Activated naive CD4-positive, alpha-beta T cell treated with anti-CD3 and anti-CD28 coated beads, Interleukin-2, amount 50 U/mL, for 24 hours (primary cell): ENCODE measurements around the gene PARD3B.

Experiments used
- H3K27ac Mint-ChIP-seq: one replicate; pipeline ENCODE4 v1.8.0; 2021; ENCODE audit warnings: mild to moderate bottlenecking, mixed read lengths
- H3K27me3 Mint-ChIP-seq: one replicate; pipeline ENCODE4 v1.8.0; 2021; ENCODE audit warnings: mixed read lengths
- H3K36me3 Mint-ChIP-seq: one replicate; pipeline ENCODE4 v1.8.0; 2021; ENCODE audit warnings: mixed read lengths
- H3K4me1 Mint-ChIP-seq: one replicate; pipeline ENCODE4 v1.8.0; 2021; ENCODE audit warnings: mixed read lengths
- H3K4me3 Mint-ChIP-seq: one replicate; pipeline ENCODE4 v1.8.0; 2021; ENCODE audit warnings: mild to moderate bottlenecking, mixed read lengths
- H3K9me3 Mint-ChIP-seq: one replicate; pipeline ENCODE4 v1.8.0; 2021; ENCODE audit warnings: mixed read lengths

Gene PARD3B

GRCh38 chr2:205511221-205511620 lies 965.9 kb downstream of the PARD3B start:
- Mint-ChIP-seq H3K9me3 (no peaks in the 10 kb centered on the region), H3K27ac (no peak overlapping the region), H3K36me3 (no peaks in the 10 kb centered on the region), H3K27me3 (no peaks in the 10 kb centered on the region), H3K4me3 (no peak overlapping the region), H3K4me1 (no peaks in the 10 kb centered on the region)

GRCh38 chr2:205511641-205512040 lies 966.4 kb downstream of the PARD3B start:
- Mint-ChIP-seq H3K4me3 (no peak overlapping the region), H3K36me3 (no peaks in the 10 kb centered on the region), H3K4me1 (no peaks in the 10 kb centered on the region), H3K27me3 (no peaks in the 10 kb centered on the region), H3K9me3 (no peaks in the 10 kb centered on the region), H3K27ac (no peak overlapping the region)

DNA sequence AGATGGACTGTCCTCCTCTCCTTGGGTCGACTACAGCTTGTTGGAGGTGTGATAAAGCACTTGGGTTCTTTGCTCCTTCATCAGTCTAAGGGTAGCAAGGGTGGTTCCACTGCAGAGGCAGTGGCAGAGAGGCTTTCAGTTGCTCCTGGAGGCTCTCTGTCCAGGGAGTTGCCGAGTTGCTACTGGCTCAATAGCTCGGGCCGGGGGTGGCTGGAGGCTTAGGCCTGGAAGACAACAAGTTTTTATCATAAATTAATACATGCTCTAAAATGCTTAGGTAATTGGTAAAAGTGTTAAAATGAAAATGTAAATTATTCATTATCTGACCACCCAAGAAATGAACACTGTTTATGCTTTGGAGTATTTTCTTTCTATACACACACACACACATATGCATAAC lies 975.0 kb downstream of the PARD3B start:
- Mint-ChIP-seq H3K9me3 (peaks cover 6% of the 10 kb centered on the region), H3K4me3 (no peak overlapping the region), H3K27ac (no peak overlapping the region), H3K27me3 (no peaks in the 10 kb centered on the region), H3K36me3 (peaks cover 4% of the 10 kb centered on the region), H3K4me1 (no peaks in the 10 kb centered on the region)

GRCh38 chr2:205524656-205525055 lies 979.4 kb downstream of the PARD3B start:
- Mint-ChIP-seq H3K9me3 (no peaks in the 10 kb centered on the region), H3K4me3 (no peak overlapping the region), H3K27me3 (no peaks in the 10 kb centered on the region), H3K4me1 (peaks cover 7% of the 10 kb centered on the region), H3K27ac (no peak overlapping the region), H3K36me3 (no peaks in the 10 kb centered on the region)

GRCh38 chr2:205527801-205528200 lies 982.5 kb downstream of the PARD3B start:
- Mint-ChIP-seq H3K4me1 (peaks cover 7% of the 10 kb centered on the region), H3K27ac (no peak overlapping the region), H3K36me3 (no peaks in the 10 kb centered on the region), H3K4me3 (no peak overlapping the region), H3K9me3 (no peaks in the 10 kb centered on the region), H3K27me3 (no peaks in the 10 kb centered on the region)

DNA sequence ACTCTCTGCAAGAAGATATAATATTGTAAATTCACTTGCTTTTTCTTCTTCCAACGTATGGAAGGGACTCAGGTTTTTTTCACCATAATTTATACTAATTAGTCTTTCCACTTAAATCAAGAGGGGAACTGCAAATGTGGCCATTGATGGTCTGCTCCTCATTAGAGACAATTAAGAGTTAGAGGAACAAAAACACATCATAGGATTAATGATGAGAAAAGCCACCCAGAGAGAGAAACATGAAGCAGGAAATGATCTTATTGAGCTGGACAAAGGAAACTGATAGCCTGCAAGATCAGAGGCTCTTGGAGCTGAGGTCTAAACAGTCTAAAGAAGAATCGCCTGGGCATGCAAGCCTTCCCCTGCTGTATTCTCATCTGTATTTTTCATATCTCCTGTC lies 985.8 kb downstream of the PARD3B start:
- Mint-ChIP-seq H3K27me3 (no peaks in the 10 kb centered on the region), H3K9me3 (no peaks in the 10 kb centered on the region), H3K4me1 (peaks cover 7% of the 10 kb centered on the region), H3K36me3 (no peaks in the 10 kb centered on the region), H3K27ac (no peak overlapping the region), H3K4me3 (no peak overlapping the region)

GRCh38 chr2:205531489-205532148 lies 986.3 kb downstream of the PARD3B start:
- no peak overlapping the region for H3K27ac Mint-ChIP-seq
- H3K4me3 Mint-ChIP-seq, result no peak overlapping the region
- H3K4me1 Mint-ChIP-seq, result peaks cover 7% of the 10 kb centered on the region
- H3K27me3 Mint-ChIP-seq, result no peaks in the 10 kb centered on the region
- no peaks in the 10 kb centered on the region for H3K9me3 Mint-ChIP-seq
- H3K36me3 Mint-ChIP-seq, result no peaks in the 10 kb centered on the region

GRCh38 chr2:205535001-205535400 lies 989.7 kb downstream of the PARD3B start:
- no peaks in the 10 kb centered on the region for H3K27me3 Mint-ChIP-seq
- H3K27ac Mint-ChIP-seq, result no peak overlapping the region
- H3K36me3 Mint-ChIP-seq, result no peaks in the 10 kb centered on the region
- no peaks in the 10 kb centered on the region for H3K9me3 Mint-ChIP-seq
- H3K4me1 Mint-ChIP-seq, result peaks cover 10% of the 10 kb centered on the region
- H3K4me3 Mint-ChIP-seq, result no peak overlapping the region

GRCh38 chr2:205539603-205540002 lies 994.3 kb downstream of the PARD3B start:
- Mint-ChIP-seq H3K36me3 (no peaks in the 10 kb centered on the region), H3K9me3 (no peaks in the 10 kb centered on the region), H3K27ac (no peak overlapping the region), H3K27me3 (no peaks in the 10 kb centered on the region), H3K4me1 (peaks cover 29% of the 10 kb centered on the region), H3K4me3 (peak overlapping the region; percentile 37)

- Mint-ChIP-seq H3K27ac (no peak overlapping the region), H3K4me3 (peak overlapping the region; percentile 37), H3K9me3 (no peaks in the 10 kb centered on the region), H3K27me3 (no peaks in the 10 kb centered on the region), H3K4me1 (peaks cover 29% of the 10 kb centered on the region), H3K36me3 (no peaks in the 10 kb centered on the region)
Measured at GRCh38 chr2:205540036-205540435, 994.8 kb downstream of the PARD3B start.

- Mint-ChIP-seq H3K36me3 (no peaks in the 10 kb centered on the region), H3K27ac (no peak overlapping the region), H3K4me1 (peaks cover 38% of the 10 kb centered on the region), H3K27me3 (no peaks in the 10 kb centered on the region), H3K9me3 (no peaks in the 10 kb centered on the region), H3K4me3 (no peak overlapping the region)
Measured at GRCh38 chr2:205543262-205543843, 998.1 kb downstream of the PARD3B start.

GRCh38 chr2:205543937-205544702 lies 998.8 kb downstream of the PARD3B start:
- no peaks in the 10 kb centered on the region for H3K9me3 Mint-ChIP-seq
- H3K27me3 Mint-ChIP-seq, result no peaks in the 10 kb centered on the region
- no peak overlapping the region for H3K4me3 Mint-ChIP-seq
- H3K36me3 Mint-ChIP-seq, result no peaks in the 10 kb centered on the region
- H3K4me1 Mint-ChIP-seq, result peaks cover 36% of the 10 kb centered on the region
- H3K27ac Mint-ChIP-seq, result no peak overlapping the region

DNA sequence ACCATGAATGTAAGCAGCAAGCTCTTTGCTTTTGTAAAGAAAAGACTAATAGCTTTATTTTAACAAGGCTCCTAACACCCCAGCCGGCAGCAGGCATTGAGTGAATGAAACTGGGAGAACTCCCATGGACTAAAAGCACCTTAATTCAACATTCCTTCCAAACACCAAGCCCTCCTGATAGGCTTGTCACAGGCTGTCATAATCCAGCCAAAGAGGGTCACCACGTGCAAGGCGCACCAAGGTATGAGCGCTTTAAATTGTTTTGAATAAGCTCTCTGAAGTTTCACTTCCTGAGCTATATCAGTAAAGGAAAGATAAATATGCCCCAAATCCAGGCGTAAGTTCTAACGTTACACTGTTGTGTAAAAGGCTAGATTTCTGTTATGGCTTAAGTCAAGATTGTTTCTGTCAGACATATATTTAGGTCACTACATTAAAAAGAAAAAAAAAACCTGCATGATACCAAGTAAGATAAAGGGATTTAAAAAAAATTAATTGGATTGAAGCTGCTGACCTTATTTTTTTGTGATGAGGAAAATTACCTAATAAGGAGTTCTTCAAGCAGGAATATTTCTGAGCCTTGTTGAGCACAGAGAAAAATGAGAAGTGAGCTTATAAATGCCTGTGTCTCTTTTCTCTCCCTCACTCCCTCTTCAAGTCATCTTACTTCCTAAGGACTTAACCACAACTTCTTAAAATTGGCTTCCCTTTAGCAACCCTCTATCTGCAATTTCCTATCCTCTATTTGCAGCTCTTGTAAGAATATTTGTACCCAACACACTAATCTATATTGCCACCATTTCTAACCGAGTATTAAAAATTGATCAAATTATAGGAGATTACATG lies 1000.9 kb downstream of the PARD3B start:
- H3K27ac Mint-ChIP-seq, result no peak overlapping the region
- H3K36me3 Mint-ChIP-seq, result no peaks in the 10 kb centered on the region
- no peaks in the 10 kb centered on the region for H3K27me3 Mint-ChIP-seq
- no peaks in the 10 kb centered on the region for H3K9me3 Mint-ChIP-seq
- H3K4me1 Mint-ChIP-seq, result peaks cover 18% of the 10 kb centered on the region
- no peak overlapping the region for H3K4me3 Mint-ChIP-seq

- no peaks in the 10 kb centered on the region for H3K4me1 Mint-ChIP-seq
- no peak overlapping the region for H3K27ac Mint-ChIP-seq
- H3K27me3 Mint-ChIP-seq, result no peaks in the 10 kb centered on the region
- no peaks in the 10 kb centered on the region for H3K36me3 Mint-ChIP-seq
- no peak overlapping the region for H3K4me3 Mint-ChIP-seq
- no peaks in the 10 kb centered on the region for H3K9me3 Mint-ChIP-seq
Measured at GRCh38 chr2:205555566-205556230, 1010.4 kb downstream of the PARD3B start.

GRCh38 chr2:205556357-205556756 lies 1011.1 kb downstream of the PARD3B start:
- H3K27me3 Mint-ChIP-seq, result no peaks in the 10 kb centered on the region
- no peaks in the 10 kb centered on the region for H3K9me3 Mint-ChIP-seq

More at GRCh38 chr2:205556357-205556756, 1011.1 kb downstream of the PARD3B start:
- Mint-ChIP-seq H3K4me1 (no peaks in the 10 kb centered on the region), H3K27ac (no peak overlapping the region), H3K4me3 (no peak overlapping the region), H3K36me3 (no peaks in the 10 kb centered on the region)
